ENCODE data around the gene AQP2. TPM values are rescaled to one million over a fixed set of nuclear protein-coding genes. Genes with fewer than 3 reads are reported as not detected.

AQP2 gene
- total RNA-seq, 1 experiment from 2014 or later, result not detected

GRCh38 chr12:49924628-49925246 lies 25.8 kb upstream of the AQP2 start:
- H3K27ac ChIP-seq, result no peak overlapping the region
- H3K4me3 ChIP-seq, result no peak overlapping the region
- no peaks in the 10 kb centered on the region for H3K4me1 ChIP-seq (replicated peaks)
- H3K27me3 ChIP-seq (replicated peaks), result no peaks in the 10 kb centered on the region
- H3K9me3 ChIP-seq (replicated peaks), result no peaks in the 10 kb centered on the region
- H3K36me3 ChIP-seq, result no peaks in the 10 kb centered on the region
- no peak for DNase-seq (ENCODE audit: low read depth in 1 of 2, low spot score in 2 of 2)

- DNase-seq (ENCODE audit: low read depth in 1 of 2, low spot score in 2 of 2), result no peak
- H3K27ac ChIP-seq, result no peak overlapping the region
- no peak overlapping the region for H3K4me3 ChIP-seq
- no peaks in the 10 kb centered on the region for H3K4me1 ChIP-seq (replicated peaks)
- H3K9me3 ChIP-seq (replicated peaks), result no peaks in the 10 kb centered on the region
- H3K27me3 ChIP-seq (replicated peaks), result no peaks in the 10 kb centered on the region; the same call in 1 of the 2 replicates
- H3K36me3 ChIP-seq, result no peaks in the 10 kb centered on the region
These were observed 24.9 kb upstream of the AQP2 start for GRCh38 chr12:49925433-49926204.

GRCh38 chr12:49928471-49928870 lies 22.1 kb upstream of the AQP2 start:
- H3K36me3 ChIP-seq, result no peaks in the 10 kb centered on the region
- H3K4me3 ChIP-seq, result no peak overlapping the region
- H3K27ac ChIP-seq, result no peak overlapping the region
- no peaks in the 10 kb centered on the region for H3K9me3 ChIP-seq (replicated peaks)
- H3K27me3 ChIP-seq (replicated peaks), result no peaks in the 10 kb centered on the region; the same call in 1 of the 2 replicates
- no peaks in the 10 kb centered on the region for H3K4me1 ChIP-seq (replicated peaks)
- DNase-seq (ENCODE audit: low read depth in 1 of 2, low spot score in 2 of 2), result no peak

DNA sequence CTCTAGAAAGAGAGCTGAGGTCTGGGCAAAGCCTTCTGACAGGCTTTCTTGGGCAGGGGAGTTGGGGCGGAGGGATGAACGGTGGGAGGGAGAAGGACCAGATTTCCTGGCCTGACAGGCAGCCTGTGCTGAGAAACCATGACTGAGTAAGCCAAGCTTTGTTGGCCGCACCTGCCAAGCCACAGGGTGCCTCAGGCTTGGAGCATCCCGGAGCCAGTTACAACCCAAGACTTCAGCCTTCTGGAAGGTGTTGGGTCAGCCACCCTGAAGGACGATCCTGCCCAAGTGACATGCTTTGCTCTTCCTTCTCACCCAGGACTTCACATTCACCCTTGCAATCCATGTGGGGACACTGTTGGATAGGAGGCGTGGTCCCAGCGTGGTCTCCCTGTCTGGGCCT lies 21.0 kb upstream of the AQP2 start:
- Histone ChIP-seq H3K4me3 (no peak overlapping the region), H3K4me1 (replicated peaks) (no peaks in the 10 kb centered on the region), H3K27me3 (replicated peaks) (no peaks in the 10 kb centered on the region; the same call in 1 of the 2 replicates), H3K27ac (no peak overlapping the region), H3K36me3 (no peaks in the 10 kb centered on the region), H3K9me3 (replicated peaks) (no peaks in the 10 kb centered on the region)
- DNase-seq (ENCODE audit: low read depth in 1 of 2, low spot score in 2 of 2), result no peak

GRCh38 chr12:49930515-49931288 lies 19.8 kb upstream of the AQP2 start:
- Histone ChIP-seq H3K27ac (no peak overlapping the region), H3K9me3 (replicated peaks) (no peaks in the 10 kb centered on the region)

DNA sequence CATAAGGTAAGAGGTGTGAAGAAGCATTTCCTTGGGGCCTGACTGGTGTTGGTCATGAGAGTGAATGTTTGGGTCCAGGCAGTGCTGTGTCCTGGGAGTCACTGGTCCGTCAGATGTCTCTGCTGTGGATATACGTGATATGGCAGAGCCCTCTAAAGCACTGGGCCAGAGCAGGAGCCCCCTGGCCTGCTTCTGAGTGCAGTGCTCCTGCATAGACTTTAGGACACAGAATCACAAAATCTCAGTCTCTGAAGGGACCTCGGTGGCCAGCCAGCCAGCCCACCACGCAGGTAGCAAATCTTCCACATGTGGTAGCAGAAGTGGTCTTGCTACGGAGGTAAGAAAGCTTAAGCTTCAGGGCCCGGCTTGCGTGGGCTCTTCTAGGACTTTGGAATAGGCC lies 18.5 kb upstream of the AQP2 start:
- Histone ChIP-seq H3K4me3 (no peak overlapping the region), H3K9me3 (replicated peaks) (no peaks in the 10 kb centered on the region), H3K36me3 (no peaks in the 10 kb centered on the region), H3K27me3 (replicated peaks) (no peaks in the 10 kb centered on the region; the same call in 1 of the 2 replicates), H3K27ac (no peak overlapping the region), H3K4me1 (replicated peaks) (no peaks in the 10 kb centered on the region)
- DNase-seq (ENCODE audit: low read depth in 1 of 2, low spot score in 2 of 2), result no peak

More at GRCh38 chr12:49930515-49931288, 19.8 kb upstream of the AQP2 start:
- Histone ChIP-seq H3K27me3 (replicated peaks) (no peaks in the 10 kb centered on the region; the same call in 1 of the 2 replicates), H3K4me1 (replicated peaks) (no peaks in the 10 kb centered on the region), H3K4me3 (no peak overlapping the region), H3K36me3 (no peaks in the 10 kb centered on the region)
- no peak for DNase-seq (ENCODE audit: low read depth in 1 of 2, low spot score in 2 of 2)

DNA sequence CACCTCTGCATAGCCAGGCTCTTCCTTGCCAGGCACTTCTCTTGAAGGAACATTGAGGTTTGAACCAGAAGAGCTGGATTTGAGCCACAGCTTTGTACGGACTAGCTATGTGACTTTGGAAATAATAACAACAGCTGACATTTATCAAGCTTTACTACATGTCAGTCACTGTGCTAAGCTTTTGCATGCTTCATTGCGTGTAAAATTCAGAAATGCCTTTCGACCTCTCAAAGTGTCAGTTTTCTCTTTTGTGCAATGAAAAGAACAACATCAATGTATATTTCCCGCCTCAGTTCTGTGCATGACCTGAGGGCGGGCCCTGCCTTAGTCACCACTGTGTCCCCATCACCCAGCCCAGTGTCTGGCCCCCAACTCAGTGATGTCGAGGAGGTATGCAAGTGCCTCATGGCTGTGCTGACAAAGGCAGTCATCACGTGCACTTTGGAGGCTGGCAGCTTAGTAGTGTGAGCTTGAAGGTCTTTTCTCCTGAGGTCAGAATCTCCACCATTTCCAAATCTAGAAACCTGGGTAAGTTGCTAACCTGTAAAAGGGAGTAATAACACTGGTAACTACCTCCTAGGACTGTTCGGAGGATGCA lies 17.9 kb upstream of the AQP2 start:
- no peaks in the 10 kb centered on the region; the same call in 1 of the 2 replicates for H3K27me3 ChIP-seq (replicated peaks)
- no peaks in the 10 kb centered on the region for H3K9me3 ChIP-seq (replicated peaks)
- H3K4me3 ChIP-seq, result no peak overlapping the region
- H3K27ac ChIP-seq, result no peak overlapping the region
- no peaks in the 10 kb centered on the region for H3K4me1 ChIP-seq (replicated peaks)
- no peaks in the 10 kb centered on the region for H3K36me3 ChIP-seq
- no peak for DNase-seq (ENCODE audit: low read depth in 1 of 2, low spot score in 2 of 2)

DNA sequence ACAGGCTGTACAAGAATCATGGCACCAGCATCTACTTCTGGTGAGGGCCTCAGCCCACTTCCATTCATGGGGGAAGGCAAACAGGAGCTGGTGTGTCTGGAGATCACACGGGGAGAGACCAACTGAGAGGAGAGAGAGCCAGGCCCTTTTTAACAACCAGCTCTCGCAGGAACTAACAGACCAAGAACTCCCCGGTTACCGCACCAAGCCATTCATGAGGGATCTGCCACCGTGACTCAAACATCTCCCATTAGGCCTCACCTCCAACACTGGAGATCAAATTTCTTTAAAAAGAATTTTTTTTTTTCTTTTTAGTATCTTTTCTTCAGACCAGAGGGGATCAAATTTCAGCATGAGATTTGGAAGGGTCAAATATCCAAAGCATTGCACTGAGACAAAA lies 16.7 kb upstream of the AQP2 start:
- Histone ChIP-seq H3K9me3 (replicated peaks) (no peaks in the 10 kb centered on the region), H3K4me3 (no peak overlapping the region), H3K27me3 (replicated peaks) (no peaks in the 10 kb centered on the region; the same call in 1 of the 2 replicates), H3K27ac (no peak overlapping the region), H3K36me3 (no peaks in the 10 kb centered on the region), H3K4me1 (replicated peaks) (no peaks in the 10 kb centered on the region)
- DNase-seq (ENCODE audit: low read depth in 1 of 2, low spot score in 2 of 2), result no peak

DNA sequence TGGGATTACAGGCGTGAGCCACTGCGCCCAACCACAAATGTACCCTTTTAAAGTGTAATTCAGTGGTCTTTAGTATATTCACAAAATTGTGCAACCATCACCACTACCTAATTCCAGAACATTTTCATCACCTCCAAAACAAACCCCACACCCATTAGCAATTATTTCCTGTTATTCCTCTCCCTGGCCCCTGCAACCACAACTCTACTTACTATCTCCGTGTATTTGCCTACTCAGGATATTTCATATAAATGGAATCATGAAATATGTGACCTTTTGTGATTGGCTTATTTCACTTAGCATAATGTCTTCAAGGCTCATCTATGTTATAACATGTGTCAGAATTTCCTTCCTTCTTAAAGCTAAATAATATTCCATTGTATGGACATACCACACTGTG lies 16.0 kb upstream of the AQP2 start:
- Histone ChIP-seq H3K9me3 (replicated peaks) (no peaks in the 10 kb centered on the region), H3K4me1 (replicated peaks) (no peaks in the 10 kb centered on the region), H3K27ac (no peak overlapping the region), H3K4me3 (no peak overlapping the region), H3K36me3 (no peaks in the 10 kb centered on the region), H3K27me3 (replicated peaks) (no peaks in the 10 kb centered on the region; the same call in 1 of the 2 replicates)
- DNase-seq (ENCODE audit: low read depth in 1 of 2, low spot score in 2 of 2), result no peak

DNA sequence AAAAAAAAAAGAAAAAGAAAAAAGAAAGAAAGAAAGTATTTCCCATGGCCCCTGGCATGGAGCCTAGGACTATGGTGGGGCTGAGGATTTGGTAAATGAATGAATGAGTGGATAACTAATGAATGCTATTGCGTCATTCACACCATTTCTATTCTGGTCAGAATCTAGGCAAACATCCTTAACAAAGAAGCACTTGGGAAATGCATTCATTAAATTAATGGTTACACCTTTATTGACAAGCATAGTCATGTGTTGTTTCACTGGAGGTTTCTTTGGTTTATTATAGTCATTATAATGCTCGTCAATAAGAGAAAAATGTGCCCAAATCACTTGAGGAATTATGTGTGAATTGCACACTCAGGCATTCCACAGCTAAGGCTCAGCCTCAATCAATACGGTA lies 13.6 kb upstream of the AQP2 start:
- H3K36me3 ChIP-seq, result no peaks in the 10 kb centered on the region
- no peaks in the 10 kb centered on the region for H3K27me3 ChIP-seq (replicated peaks)
- no peak for DNase-seq (ENCODE audit: low read depth in 1 of 2, low spot score in 2 of 2)
- H3K4me1 ChIP-seq (replicated peaks), result no peaks in the 10 kb centered on the region
- no peak overlapping the region for H3K27ac ChIP-seq
- no peaks in the 10 kb centered on the region for H3K9me3 ChIP-seq (replicated peaks)
- H3K4me3 ChIP-seq, result no peak overlapping the region

- no peak for DNase-seq (ENCODE audit: low read depth in 1 of 2, low spot score in 2 of 2)
- no peaks in the 10 kb centered on the region for H3K36me3 ChIP-seq
These were observed 12.8 kb upstream of the AQP2 start for GRCh38 chr12:49937639-49938300.

GRCh38 chr12:49939307-49939706 lies 11.2 kb upstream of the AQP2 start:
- Histone ChIP-seq H3K27ac (no peak overlapping the region), H3K27me3 (replicated peaks) (no peaks in the 10 kb centered on the region), H3K36me3 (no peaks in the 10 kb centered on the region), H3K4me1 (replicated peaks) (no peaks in the 10 kb centered on the region), H3K4me3 (no peak overlapping the region), H3K9me3 (replicated peaks) (no peaks in the 10 kb centered on the region)
- DNase-seq (ENCODE audit: low read depth in 1 of 2, low spot score in 2 of 2), result no peak

More at GRCh38 chr12:49937639-49938300, 12.8 kb upstream of the AQP2 start:
- Histone ChIP-seq H3K27me3 (replicated peaks) (no peaks in the 10 kb centered on the region), H3K4me1 (replicated peaks) (no peaks in the 10 kb centered on the region), H3K9me3 (replicated peaks) (no peaks in the 10 kb centered on the region), H3K27ac (no peak overlapping the region), H3K4me3 (no peak overlapping the region)

GRCh38 chr12:49939707-49940106 lies 10.8 kb upstream of the AQP2 start:
- Histone ChIP-seq H3K4me3 (no peak overlapping the region), H3K27ac (no peak overlapping the region), H3K9me3 (replicated peaks) (no peaks in the 10 kb centered on the region), H3K27me3 (replicated peaks) (no peaks in the 10 kb centered on the region), H3K36me3 (no peaks in the 10 kb centered on the region), H3K4me1 (replicated peaks) (no peaks in the 10 kb centered on the region)
- peak in 1 of 2 experiments; percentile 31 for DNase-seq (ENCODE audit: low read depth in 1 of 2, low spot score in 2 of 2)
